GM21390 (cell line): ENCODE data around the gene COL18A1.
"Not testable (repeated sequence)": the region's sequence is repeated elsewhere in the genome, so short reads cannot be mapped to it uniquely, and the experiment has no call there.

ENCODE experiments used
- ATAC-seq: cut with Tn5 transposase; IDR thresholded peaks from one replicate; pipeline ENCODE4 v1.9.1; 2021; ENCODE audit not compliant: unreplicated experiment

The COL18A1 gene

GRCh38 chr21:45423968-45424853, 19.2 kb downstream of the COL18A1 start:
- ATAC-seq = no peak

- ATAC-seq = no peak
Measured at GRCh38 chr21:45424854-45425795, 20.2 kb downstream of the COL18A1 start.

GRCh38 chr21:45427331-45428271, 22.6 kb downstream of the COL18A1 start:
- ATAC-seq = no peak

- ATAC-seq = no peak
Measured at GRCh38 chr21:45428534-45428933, 23.6 kb downstream of the COL18A1 start.

GRCh38 chr21:45429221-45430175, 24.5 kb downstream of the COL18A1 start:
- ATAC-seq = no peak

- no peak for ATAC-seq
Measured at GRCh38 chr21:45430521-45431501, 25.8 kb downstream of the COL18A1 start.

GRCh38 chr21:45431781-45432572, 27.0 kb downstream of the COL18A1 start:
- no peak for ATAC-seq

GRCh38 chr21:45432575-45433255, 27.8 kb downstream of the COL18A1 start:
- no peak for ATAC-seq

GRCh38 chr21:45433301-45433700, 28.3 kb downstream of the COL18A1 start:
- ATAC-seq = no peak

GRCh38 chr21:45433911-45434644, 29.1 kb downstream of the COL18A1 start:
- no peak for ATAC-seq

GRCh38 chr21:45434645-45435217, 29.8 kb downstream of the COL18A1 start:
- no peak for ATAC-seq

- ATAC-seq = no peak
Measured at GRCh38 chr21:45435405-45435981, 30.5 kb downstream of the COL18A1 start.

- no peak for ATAC-seq
Measured at GRCh38 chr21:45436351-45437065, 31.5 kb downstream of the COL18A1 start.

- not testable (repeated sequence) for ATAC-seq
Measured at GRCh38 chr21:45437844-45438243, 32.9 kb downstream of the COL18A1 start.
